GM12864 (cell line): ENCODE data around the gene CAMK2A.

Experiments
- DNase-seq: peaks from one replicate; pipeline ENCODE4 v3.0.0-alpha.2; 2011; ENCODE audit warnings: low read depth
- H3K4me3 ChIP-seq: 2 replicates; pipeline ENCODE4 v1.5.1; 2011; ENCODE audit warnings: mild to moderate bottlenecking, low read depth, low read length, control low read depth
- TF ChIP-seq, protein P1 (sequence below): IDR thresholded peaks from 2 replicates; pipeline ENCODE4 v1.5.1; 2011; ENCODE audit warnings: low read depth, mild to moderate bottlenecking, moderate library complexity, low read length, control low read depth, inconsistent platforms; ENCODE audit errors: missing control alignments

Gene CAMK2A

DNA sequence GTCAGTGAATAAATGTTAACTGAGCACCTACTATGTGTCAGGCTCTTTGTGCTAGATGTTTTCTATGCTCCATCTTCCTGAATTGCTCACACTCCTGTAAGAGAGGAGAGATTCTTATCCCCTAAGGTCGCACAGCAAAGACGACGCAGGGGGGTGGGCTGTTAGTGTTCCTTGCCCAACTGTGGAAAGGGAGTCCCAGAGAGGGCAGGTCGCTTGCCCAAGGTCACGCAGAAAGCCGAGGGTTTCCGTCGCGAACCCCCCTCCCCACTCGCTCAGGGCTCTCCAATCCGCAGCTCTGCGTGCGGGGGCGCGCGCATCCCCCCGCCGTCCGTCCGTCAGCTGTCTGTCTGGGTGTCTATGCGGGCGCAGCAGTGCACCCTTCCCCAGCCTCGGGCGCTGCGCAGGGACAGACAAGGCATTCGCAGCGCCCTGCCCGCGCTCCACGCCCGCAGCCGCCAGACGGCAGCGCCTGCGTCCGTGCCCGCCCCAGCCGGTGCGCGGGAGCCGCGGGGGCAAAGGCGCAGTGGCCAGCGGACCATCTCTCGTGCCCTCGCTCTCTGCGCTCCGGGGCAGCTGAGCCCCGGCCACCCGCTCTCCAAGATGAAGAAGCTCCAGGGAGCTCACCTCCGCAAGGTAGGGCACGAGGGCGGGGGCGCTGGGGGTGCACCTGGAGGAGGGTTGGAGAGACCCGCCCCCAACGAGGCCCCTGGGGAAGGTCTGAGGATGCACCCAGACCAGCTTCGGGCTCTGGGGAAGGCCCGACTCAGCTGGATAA lies 99.7 kb downstream of the CAMK2A start, which contains the start of gene SLC6A7:
Gene SLC6A7, plus strand, starts transcription at position 335 of the 775 bp plus-strand sequence. Its CDS starts 266 bp downstream, at position 601.
- TF ChIP-seq, protein P1, sequence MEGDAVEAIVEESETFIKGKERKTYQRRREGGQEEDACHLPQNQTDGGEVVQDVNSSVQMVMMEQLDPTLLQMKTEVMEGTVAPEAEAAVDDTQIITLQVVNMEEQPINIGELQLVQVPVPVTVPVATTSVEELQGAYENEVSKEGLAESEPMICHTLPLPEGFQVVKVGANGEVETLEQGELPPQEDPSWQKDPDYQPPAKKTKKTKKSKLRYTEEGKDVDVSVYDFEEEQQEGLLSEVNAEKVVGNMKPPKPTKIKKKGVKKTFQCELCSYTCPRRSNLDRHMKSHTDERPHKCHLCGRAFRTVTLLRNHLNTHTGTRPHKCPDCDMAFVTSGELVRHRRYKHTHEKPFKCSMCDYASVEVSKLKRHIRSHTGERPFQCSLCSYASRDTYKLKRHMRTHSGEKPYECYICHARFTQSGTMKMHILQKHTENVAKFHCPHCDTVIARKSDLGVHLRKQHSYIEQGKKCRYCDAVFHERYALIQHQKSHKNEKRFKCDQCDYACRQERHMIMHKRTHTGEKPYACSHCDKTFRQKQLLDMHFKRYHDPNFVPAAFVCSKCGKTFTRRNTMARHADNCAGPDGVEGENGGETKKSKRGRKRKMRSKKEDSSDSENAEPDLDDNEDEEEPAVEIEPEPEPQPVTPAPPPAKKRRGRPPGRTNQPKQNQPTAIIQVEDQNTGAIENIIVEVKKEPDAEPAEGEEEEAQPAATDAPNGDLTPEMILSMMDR: no peak
- H3K4me3 ChIP-seq: no peak within 1 kb of the TSS
- no peak for DNase-seq

DNA sequence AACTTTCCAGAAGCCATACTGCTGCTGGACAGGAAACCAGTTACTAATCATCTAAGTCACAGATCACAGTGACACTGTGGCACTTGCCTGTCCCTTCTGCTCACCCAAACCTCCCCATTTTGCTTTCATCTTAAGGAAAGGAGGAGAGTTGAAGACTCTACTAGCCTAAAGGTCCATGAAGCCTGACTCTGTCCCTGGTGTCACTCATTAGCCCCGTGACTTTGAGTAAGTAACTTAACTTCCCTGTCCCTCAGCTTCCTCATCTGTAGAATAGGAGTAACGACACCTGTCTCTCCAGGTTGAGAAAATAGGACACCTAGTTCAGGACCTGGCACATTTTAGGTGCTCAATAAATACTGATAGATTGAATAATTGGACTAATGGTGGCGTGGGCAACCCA lies 100.2 kb downstream of the CAMK2A start:
- no peak for DNase-seq
- TF ChIP-seq, protein P1: no peak
- no peak overlapping the region for H3K4me3 ChIP-seq

DNA sequence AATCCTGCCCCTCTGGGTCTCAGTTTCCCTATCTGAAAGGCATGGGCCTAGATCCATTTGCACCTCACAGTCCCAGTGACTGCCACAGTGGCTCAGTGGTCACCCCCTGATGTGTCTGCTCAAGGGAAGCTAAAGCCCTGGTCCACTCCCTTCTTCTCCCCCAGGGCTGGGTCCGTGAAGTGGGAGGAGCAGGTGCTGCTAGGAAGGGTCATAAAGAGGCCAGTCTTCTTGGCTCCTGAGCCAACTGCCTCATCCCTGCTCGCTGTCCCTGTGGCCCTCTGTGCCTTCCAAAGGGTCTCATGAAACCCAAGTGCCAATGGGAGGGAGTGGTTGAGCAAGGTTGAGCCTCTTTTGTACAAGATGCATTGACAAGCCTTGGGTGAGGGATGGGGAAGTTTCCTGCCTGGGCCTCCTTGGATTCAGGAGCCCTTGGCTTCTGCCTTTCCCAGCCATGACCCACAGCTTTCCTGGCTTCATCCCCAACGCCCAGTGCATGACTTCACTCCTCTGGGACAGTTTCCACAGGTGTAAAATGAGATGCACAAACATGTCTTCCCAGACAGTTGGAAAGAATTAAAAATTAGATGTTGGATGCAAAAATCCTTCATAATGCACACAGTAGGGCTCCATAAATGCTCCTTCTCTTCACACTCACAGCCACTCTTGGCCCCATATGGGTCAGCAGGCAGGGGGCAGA lies 101.3 kb downstream of the CAMK2A start:
- no peak for DNase-seq
- no peak overlapping the region for H3K4me3 ChIP-seq
- TF ChIP-seq, protein P1: no peak

DNA sequence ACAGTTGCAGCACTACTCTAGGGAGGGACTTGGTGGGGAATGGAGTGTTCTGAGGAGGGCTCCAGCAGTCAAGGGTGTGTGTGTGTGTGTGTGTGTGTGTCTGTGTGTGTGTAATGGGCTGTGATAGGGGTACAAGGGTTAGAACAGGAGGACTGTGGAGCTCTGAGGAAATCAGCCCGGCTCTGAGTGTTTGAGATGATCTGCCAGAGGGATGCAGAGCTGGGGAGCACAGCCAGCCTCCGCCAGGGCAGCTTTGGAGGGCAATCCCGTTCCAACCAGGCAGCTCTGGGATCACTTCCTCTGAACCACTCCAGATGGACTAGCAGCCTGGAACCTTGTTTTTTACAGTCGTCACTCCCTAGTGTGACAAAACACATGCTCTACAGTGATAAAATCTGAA lies 102.7 kb downstream of the CAMK2A start:
- no peak for DNase-seq
- TF ChIP-seq, protein P1: no peak
- H3K4me3 ChIP-seq: no peak overlapping the region

DNA sequence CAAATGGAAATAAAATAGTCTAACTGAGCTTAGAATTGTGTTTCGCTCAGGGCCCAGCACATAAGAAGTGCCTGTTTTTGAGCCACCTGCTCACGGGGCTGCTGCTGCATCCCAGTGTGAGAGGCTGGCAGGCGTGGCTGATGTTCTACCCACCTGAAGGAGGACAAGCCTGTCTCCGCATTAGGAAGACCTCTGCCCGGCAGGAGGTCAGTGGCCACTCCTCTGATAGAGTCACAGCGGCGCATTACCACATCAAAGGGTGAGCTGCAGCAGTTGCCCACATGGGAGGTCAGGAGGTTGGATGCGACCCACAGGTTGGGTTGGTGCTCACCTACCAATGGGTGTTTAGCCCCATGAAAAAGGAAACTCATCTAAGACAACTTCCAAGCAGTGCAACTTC lies 103.4 kb downstream of the CAMK2A start:
- H3K4me3 ChIP-seq: no peak overlapping the region
- DNase-seq: no peak
- TF ChIP-seq, protein P1: no peak

DNA sequence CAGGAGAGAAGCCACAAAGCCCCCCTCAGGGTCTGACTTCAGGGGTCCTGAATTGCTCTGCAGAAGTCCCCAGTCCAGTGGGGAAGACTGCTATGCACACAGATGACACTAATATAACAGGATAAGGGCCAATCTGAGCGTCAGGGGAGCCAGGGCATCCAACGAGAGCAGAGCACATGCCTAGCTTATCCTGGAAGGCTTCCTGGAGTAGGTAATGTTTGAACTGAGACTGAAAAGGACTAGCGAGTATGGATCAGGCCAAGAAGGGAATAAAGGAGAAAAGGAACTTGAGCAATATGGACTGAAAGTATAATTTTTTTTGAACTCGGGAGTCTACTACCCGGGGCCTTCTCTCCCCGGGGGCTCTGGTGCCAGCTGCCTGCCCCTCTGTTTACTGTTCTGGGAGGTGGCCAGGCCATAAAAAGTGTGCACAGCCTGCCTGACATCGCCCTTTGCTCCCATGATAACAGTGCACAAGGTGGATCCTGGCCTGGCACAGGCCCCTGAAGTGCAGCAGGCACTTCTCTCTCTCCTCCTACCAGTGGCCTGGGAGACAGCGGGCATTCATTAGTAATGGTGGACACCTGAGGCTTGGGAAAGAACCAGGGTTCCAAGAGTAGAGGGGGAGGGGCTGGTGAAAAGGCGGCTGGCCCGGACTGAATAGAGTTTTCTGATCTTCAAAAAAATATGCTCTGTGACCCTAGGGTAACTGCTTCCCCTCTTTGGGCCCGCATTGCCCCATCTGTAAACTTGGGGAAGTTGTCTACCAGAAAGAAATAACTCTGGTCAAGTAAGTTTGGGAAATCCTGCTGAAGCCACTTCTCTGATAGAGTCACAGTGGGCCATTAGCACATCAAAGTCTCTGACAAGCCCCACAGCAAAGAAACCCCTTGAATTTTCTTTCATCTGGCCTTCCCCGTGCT lies 104.3 kb downstream of the CAMK2A start:
- no peak overlapping the region for H3K4me3 ChIP-seq
- DNase-seq: no peak
- TF ChIP-seq, protein P1: no peak
